A549 (cell line): ENCODE results near the gene HIVEP3. TPM values are rescaled to one million over a fixed set of nuclear protein-coding genes. Genes with fewer than 3 reads are reported as not detected.

Experiments used
- ATAC-seq, 2 experiments: fragments of 200-7000 bp in 1 of 2; fragments of >200 bp in 1 of 2; cut with Nextera tagmentation in 1 of 2; cut with Tn5 transposase in 1 of 2; 3 replicates each; pipeline versions ENCODE4 v1.8.0 to v1.9.1; 2018 to 2020; ENCODE audit warnings: mild to moderate bottlenecking in 1 of 2, moderate library complexity in 1 of 2
- CTCF ChIA-PET: fragments of 300-600 bp; sonication (Branson Sonifier 250); formaldehyde crosslinking; extraction: SDS; loops from one replicate; lab custom pipeline; 2021; ENCODE audit warnings: antibody characterized with exemption, inconsistent platforms; lab: Yijun Ruan, JAX
- POLR2A ChIA-PET: fragments of 350-600 bp; formaldehyde crosslinking; extraction: SDS; loops from one replicate; lab custom pipeline; 2021; ENCODE audit warnings: antibody characterized with exemption, inconsistent platforms; lab: Yijun Ruan, JAX
- DNase-seq, 2 experiments: peaks; one replicate each; pipeline versions ENCODE4 v3.0.0 to v3.0.0-alpha.2; 2011 to 2016; ENCODE audit warnings: low read depth in 1 of 2, low spot score in 1 of 2
- FAIRE-seq: peaks from 2 replicates; lab custom pipeline; 2011; peaks lifted over from hg19 to GRCh38; lab: Jason Lieb, UNC
- H3K27ac ChIP-seq, 2 experiments: fragments of >200 bp; sonication (Bioruptor Twin); formaldehyde crosslinking; 3 replicates each; pipeline ENCODE4 v1.5.1; 2016 to 2017
- H3K4me1 ChIP-seq: fragments of >200 bp; sonication (Bioruptor Twin); formaldehyde crosslinking; 3 replicates; pipeline ENCODE4 v1.6.1; 2016
- H3K4me2 ChIP-seq: fragments of >200 bp; sonication (Bioruptor Twin); formaldehyde crosslinking; 3 replicates; pipeline ENCODE4 v1.6.1; 2016
- H3K4me3 ChIP-seq: fragments of >200 bp; sonication (Bioruptor Twin); formaldehyde crosslinking; 3 replicates; pipeline ENCODE4 v1.5.1; 2016
- H3K9me3 ChIP-seq: fragments of >200 bp; sonication (Bioruptor Twin); formaldehyde crosslinking; 3 replicates; pipeline ENCODE4 v1.6.1; 2016
- CBX2 ChIP-seq: fragments of 200-600 bp; sonication (generic); IDR thresholded peaks from 2 replicates; pipeline ENCODE4 v1.6.1; 2016; ENCODE audit warnings: low read depth, mild to moderate bottlenecking, borderline replicate concordance
- CEBPB ChIP-seq, 2 experiments: fragments of >200 bp in 1 of 2; sonication (Bioruptor Twin) in 1 of 2; formaldehyde crosslinking in 1 of 2; IDR thresholded peaks; 2 replicates each; pipeline ENCODE4 v1.6.1; 2012 to 2016
- EHF ChIP-seq: fragments of 250-450 bp; sonication (Bioruptor Pico); IDR thresholded peaks from 2 replicates; pipeline ENCODE4 v1.5.0; 2020; ENCODE audit warnings: mild to moderate bottlenecking
- EHMT2 ChIP-seq: fragments of 200-600 bp; sonication (generic); IDR thresholded peaks from 2 replicates; pipeline ENCODE4 v1.6.1; 2016; ENCODE audit warnings: antibody characterized with exemption, low read depth, mild to moderate bottlenecking, moderate library complexity
- EP300 ChIP-seq, 2 experiments: fragments of >200 bp; sonication (Bioruptor Twin); formaldehyde crosslinking; IDR thresholded peaks; 2 replicates in 1 of 2; 3 replicates in 1 of 2; pipeline ENCODE4 v1.6.1; 2016 to 2017
- HOXB5 ChIP-seq: fragments of 250-450 bp; sonication (Bioruptor Pico); IDR thresholded peaks from 2 replicates; pipeline ENCODE4 v1.5.0; 2020; ENCODE audit warnings: mild to moderate bottlenecking, moderate library complexity
- MYC ChIP-seq: IDR thresholded peaks from 2 replicates; pipeline ENCODE4 v1.6.1; 2012; ENCODE audit warnings: mild to moderate bottlenecking, inconsistent platforms, low read length, improper control_type of control experiment, borderline replicate concordance
- NPAS2 ChIP-seq: fragments of 250-450 bp; sonication (Bioruptor Pico); IDR thresholded peaks from 2 replicates; pipeline ENCODE4 v1.8.0; 2022; ENCODE audit warnings: mild to moderate bottlenecking, moderate library complexity, borderline replicate concordance
- NR3C1 ChIP-seq: fragments of >200 bp; sonication (Bioruptor Twin); formaldehyde crosslinking; IDR thresholded peaks from 3 replicates; pipeline ENCODE4 v1.6.1; 2017
- PHF8 ChIP-seq: fragments of 200-600 bp; sonication (generic); IDR thresholded peaks from 2 replicates; pipeline ENCODE4 v1.6.1; 2016; ENCODE audit warnings: low read depth, mild to moderate bottlenecking, antibody characterized with exemption, moderate library complexity, borderline replicate concordance
- POLR2A ChIP-seq: IDR thresholded peaks from 2 replicates; pipeline ENCODE4 v1.6.1; 2012; ENCODE audit warnings: mild to moderate bottlenecking, low read length
- POLR2AphosphoS2 ChIP-seq: conservative IDR thresholded peaks from 2 replicates; pipeline ENCODE4 v1.6.1; 2012; ENCODE audit warnings: low read length, improper control_type of control experiment, inconsistent platforms
- RARB ChIP-seq: fragments of 250-450 bp; sonication (Bioruptor Pico); IDR thresholded peaks from 2 replicates; pipeline ENCODE4 v1.8.0; 2021; ENCODE audit warnings: mild to moderate bottlenecking, moderate library complexity
- RCOR1 ChIP-seq: fragments of 150-350 bp; IDR thresholded peaks from 2 replicates; pipeline ENCODE4 v1.6.1; 2014; ENCODE audit warnings: antibody characterized with exemption, low read length, low read depth
- SMC3 ChIP-seq: fragments of >200 bp; sonication (Bioruptor Twin); formaldehyde crosslinking; IDR thresholded peaks from 3 replicates; pipeline ENCODE4 v1.6.1; 2018; ENCODE audit warnings: inconsistent platforms
- ZFP36 ChIP-seq: fragments of 450-650 bp; IDR thresholded peaks from 2 replicates; pipeline ENCODE4 v1.6.1; 2014; ENCODE audit warnings: borderline replicate concordance; ENCODE audit not compliant: partially characterized antibody
- ZNF302 ChIP-seq: fragments of 250-450 bp; sonication (Bioruptor Pico); IDR thresholded peaks from 2 replicates; pipeline ENCODE4 v1.9.0; 2021; ENCODE audit warnings: inconsistent platforms, mild to moderate bottlenecking, moderate library complexity
- WGBS: methylation state at CpG from one replicate; pipeline ENCODE4 v1.1.6; 2017; ENCODE audit errors: missing lambda C conversion rate; 5-methylcytosine and 5-hydroxymethylcytosine counted together
- polyA plus RNA-seq, 4 experiments: library from polyadenylated mRNA; depleted of rRNA in 3 of 4; stranded (reverse); fragments of >200 nt; fragmentation: RNase III in 1 of 4; extraction: RNeasy Plus Mini Kit Qiagen cat#74134 plus additional on column Dnase treatment in 1 of 4; gene quantifications; 2 replicates in 3 of 4; 3 replicates in 1 of 4; pipeline ENCODE4 v1.2.3, GENCODE V29; 2011 to 2017
- TF ChIP-seq, protein P1 (sequence below): IDR thresholded peaks from 2 replicates; pipeline ENCODE4 v1.6.1; 2012
- TF ChIP-seq, protein P2 (sequence below): fragments of >200 bp; sonication (Bioruptor Twin); formaldehyde crosslinking; IDR thresholded peaks from 2 replicates; pipeline ENCODE4 v1.6.1; 2016
- TF ChIP-seq, protein P3 (sequence below): fragments of >200 bp; sonication (Bioruptor Twin); formaldehyde crosslinking; IDR thresholded peaks from 3 replicates; pipeline ENCODE4 v1.6.1; 2016

HIVEP3 gene
- polyA plus RNA-seq, 2 of the 4 experiments (the other 2 are of a cell fraction) = 1.5 to 2.0 TPM

DNA sequence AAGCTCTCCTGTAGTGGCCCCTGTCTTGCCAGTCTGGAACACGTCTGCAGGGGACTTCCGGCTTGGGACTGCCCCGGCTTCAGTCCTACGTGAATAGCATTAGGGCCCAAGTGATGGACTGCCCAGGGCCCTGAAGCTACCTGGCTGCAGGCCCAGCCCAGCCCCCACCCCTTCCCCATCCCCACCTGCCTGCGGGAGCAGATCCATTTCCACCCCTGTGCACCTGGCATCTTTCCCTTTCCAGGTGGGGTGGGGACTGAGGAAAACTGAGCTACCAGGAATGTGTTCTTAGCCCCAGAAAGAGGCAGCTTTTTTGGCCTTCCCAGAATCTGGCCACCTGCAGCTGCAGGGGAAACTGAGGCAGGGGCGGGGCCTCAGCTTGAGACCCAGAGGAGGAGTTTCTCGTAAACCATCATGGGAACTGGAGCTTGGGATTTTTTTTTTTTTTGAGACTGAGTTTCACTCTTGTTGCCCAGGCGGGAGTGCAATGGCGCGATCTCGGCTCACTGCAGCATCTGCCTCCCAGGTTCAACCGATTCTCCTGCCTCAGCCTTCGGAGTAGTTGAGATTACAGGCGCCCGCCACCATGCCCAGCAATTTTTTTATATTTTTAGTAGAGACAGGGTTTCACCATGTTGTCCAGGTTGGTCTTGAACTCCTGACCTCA, 437.5 kb downstream of the HIVEP3 start (continued):
- TF ChIP-seq NR3C1 (no peak), ZNF302 (CRISPR knock-in tag) (no peak)

DNA sequence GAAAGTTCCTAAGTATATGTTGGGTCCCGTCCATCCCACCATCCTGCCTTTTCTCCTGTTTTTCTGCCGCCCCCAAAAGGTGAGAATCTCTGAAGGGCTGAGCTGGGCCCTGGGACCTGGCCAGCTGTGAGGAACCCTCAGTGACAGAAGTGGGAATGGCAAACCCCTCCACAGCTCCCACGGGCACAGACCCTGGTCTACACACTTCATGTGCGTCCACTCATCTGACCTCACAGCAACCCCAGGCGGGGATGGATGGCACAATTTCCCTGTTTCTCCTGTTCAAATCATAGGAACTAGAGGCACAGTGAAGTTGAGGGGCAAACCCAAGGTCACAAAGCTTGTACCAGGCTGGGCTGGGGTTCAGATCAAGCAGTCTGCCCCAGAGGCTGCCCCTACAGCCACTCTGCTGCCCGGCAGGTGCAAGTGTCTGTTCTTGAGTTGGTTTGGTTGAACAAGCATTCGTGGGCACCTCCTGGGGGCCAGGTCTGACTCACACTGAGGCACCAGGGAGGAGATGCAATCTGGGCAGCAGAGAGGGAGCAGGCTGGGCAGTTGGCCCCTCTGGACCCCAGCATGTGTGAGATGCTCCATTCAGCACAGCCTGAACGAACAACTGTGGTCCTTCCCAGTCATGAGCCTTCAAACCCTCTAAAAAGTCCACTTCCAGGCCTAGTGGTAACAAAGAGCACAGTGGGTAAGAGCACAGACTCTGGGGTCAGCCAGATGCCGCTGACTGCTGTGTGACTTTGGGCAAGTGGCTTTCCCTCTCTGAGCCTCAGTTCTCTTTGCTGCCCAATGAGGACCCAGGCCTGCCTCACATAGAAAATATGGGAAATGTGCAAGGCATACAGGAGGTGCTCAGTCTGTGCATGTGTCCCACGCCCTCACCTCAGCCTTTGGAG, 438.3 kb downstream of the HIVEP3 start:
- POLR2A ChIA-PET = interaction anchor here (1.1 kb wide), 1 partner anchor 9 kb away, joined by 3 read pairs; no protein-coding TSS in a partner anchor
- no peak overlapping the region for H3K4me2 ChIP-seq
- CTCF ChIA-PET = interaction anchor here (0.7 to 5.2 kb wide), 5 partner anchors 12 to 47 kb away, joined by 3 to 45 read pairs (median 7); no protein-coding TSS in a partner anchor
- peak overlapping the region in 1 of 2 experiments; percentile 8; a peak in 1 of 6 replicates for H3K27ac ChIP-seq
- FAIRE-seq (no peak), ATAC-seq (no peak), DNase-seq (no peak)
- H3K4me3 ChIP-seq = no peak overlapping the region
- H3K4me1 ChIP-seq = peaks cover 42% of the 10 kb centered on the region
- H3K9me3 ChIP-seq = no peaks in the 10 kb centered on the region
- 79% methylated on average over 5 of the region's 10 CpGs for WGBS
- TF ChIP-seq ZFP36 = peak; percentile 61
- no peak for TF ChIP-seq NPAS2 (CRISPR knock-in tag)
- TF ChIP-seq, protein P1, sequence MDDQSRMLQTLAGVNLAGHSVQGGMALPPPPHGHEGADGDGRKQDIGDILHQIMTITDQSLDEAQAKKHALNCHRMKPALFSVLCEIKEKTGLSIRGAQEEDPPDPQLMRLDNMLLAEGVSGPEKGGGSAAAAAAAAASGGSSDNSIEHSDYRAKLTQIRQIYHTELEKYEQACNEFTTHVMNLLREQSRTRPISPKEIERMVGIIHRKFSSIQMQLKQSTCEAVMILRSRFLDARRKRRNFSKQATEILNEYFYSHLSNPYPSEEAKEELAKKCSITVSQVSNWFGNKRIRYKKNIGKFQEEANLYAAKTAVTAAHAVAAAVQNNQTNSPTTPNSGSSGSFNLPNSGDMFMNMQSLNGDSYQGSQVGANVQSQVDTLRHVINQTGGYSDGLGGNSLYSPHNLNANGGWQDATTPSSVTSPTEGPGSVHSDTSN = no peak

DNA sequence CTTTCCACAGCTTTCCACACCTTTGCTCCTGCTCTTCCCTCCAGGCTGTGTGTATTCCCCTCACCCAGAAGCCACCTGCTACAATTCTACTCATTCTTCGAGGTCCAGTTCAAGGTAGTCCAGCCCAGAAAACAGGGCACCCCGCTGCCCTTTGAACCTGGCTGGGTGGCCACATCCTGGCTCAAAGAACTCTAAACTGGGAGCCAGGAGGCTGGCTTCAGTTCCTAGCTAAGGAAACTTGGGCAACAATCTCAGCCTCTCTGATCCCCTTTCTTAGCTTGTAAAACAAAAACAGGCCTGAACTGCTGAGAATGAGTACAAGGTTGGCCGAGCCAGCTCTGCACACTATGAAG, 438.9 kb downstream of the HIVEP3 start:
- 76% methylated on average over 3 of the region's 3 CpGs for WGBS
- H3K9me3 ChIP-seq = no peaks in the 10 kb centered on the region
- peaks cover 35% of the 10 kb centered on the region for H3K4me1 ChIP-seq
- H3K4me2 ChIP-seq = no peak overlapping the region
- no peak overlapping the region for H3K27ac ChIP-seq
- DNase-seq = no peak
- TF ChIP-seq SMC3 = no peak
- TF ChIP-seq, protein P2, sequence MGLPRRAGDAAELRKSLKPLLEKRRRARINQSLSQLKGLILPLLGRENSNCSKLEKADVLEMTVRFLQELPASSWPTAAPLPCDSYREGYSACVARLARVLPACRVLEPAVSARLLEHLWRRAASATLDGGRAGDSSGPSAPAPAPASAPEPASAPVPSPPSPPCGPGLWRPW = no peak
- TF ChIP-seq, protein P3, sequence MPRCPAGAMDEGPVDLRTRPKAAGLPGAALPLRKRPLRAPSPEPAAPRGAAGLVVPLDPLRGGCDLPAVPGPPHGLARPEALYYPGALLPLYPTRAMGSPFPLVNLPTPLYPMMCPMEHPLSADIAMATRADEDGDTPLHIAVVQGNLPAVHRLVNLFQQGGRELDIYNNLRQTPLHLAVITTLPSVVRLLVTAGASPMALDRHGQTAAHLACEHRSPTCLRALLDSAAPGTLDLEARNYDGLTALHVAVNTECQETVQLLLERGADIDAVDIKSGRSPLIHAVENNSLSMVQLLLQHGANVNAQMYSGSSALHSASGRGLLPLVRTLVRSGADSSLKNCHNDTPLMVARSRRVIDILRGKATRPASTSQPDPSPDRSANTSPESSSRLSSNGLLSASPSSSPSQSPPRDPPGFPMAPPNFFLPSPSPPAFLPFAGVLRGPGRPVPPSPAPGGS = no peak
- TF ChIP-seq CEBPB (IDR thresholded peaks at IDR 0.05) = no peak
- no peak for TF ChIP-seq HOXB5 (CRISPR knock-in tag)
- TF ChIP-seq ZFP36 = no peak
- no peak for TF ChIP-seq RCOR1
- no peak for TF ChIP-seq EHF
- no peak for TF ChIP-seq PHF8
- TF ChIP-seq POLR2AphosphoS2 = no peak
- CTCF ChIA-PET = interaction anchor here (0.7 to 2.5 kb wide), 5 partner anchors 13 to 46 kb away, joined by 3 to 10 read pairs (median 5); no protein-coding TSS in a partner anchor
- ATAC-seq = no peak
- POLR2A ChIA-PET = no interaction called here
- no peak for FAIRE-seq
- no peak overlapping the region for H3K4me3 ChIP-seq

DNA sequence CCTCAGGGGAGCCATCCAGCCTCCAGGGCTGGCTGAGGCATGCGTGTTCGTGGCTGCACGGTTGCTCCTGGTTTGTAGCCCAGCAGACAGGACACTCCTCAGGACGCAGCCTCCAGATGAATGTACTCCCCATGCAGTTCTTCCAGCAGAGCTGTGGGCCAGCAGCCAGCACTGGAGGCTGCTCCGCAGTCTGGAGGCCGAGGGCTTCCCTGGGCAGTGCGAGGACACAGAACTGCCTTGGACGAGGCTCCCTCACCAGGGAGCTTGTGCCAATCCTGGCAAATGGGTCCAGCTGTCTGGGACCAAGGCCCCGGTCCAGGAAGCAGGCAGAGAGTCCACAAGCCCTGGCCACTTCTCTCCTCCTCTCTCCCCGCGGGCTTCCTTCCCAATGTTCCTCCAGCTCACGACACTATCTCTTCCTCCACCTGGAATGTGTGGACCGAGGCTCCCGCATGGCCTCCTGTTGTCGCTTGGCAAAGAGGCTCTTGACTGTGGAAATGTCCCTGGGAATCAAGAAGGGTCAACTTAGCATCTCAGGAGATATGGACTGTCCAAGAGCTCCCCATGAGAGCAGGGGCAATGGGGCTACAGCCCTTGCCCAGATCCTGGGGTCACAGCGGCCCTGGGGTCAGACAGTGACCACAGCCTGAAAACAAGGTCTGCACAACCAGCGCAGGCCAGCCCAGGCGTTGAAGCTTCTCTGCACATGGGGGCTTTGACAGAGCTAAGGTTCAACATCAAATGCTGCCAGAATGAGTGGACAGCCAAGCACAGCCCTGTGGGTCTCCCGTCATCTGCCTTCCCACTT, 439.5 kb downstream of the HIVEP3 start:
- Histone ChIP-seq H3K4me3 (no peak overlapping the region), H3K4me1 (peaks cover 29% of the 10 kb centered on the region), H3K4me2 (no peak overlapping the region), H3K9me3 (no peaks in the 10 kb centered on the region), H3K27ac (no peak overlapping the region)
- WGBS = 94% methylated on average over 15 of the region's 19 CpGs
- TF ChIP-seq MYC (no peak), EP300 (IDR thresholded peaks at IDR 0.05) (no peak), PHF8 (no peak), CBX2 (no peak), EHMT2 (no peak), POLR2A (no peak), RARB (no peak)
- TF ChIP-seq, protein P1 = no peak
- FAIRE-seq (no peak), DNase-seq (no peak), ATAC-seq (no peak)
- ChIA-PET CTCF (interaction anchor here (0.7 to 2.5 kb wide), 6 partner anchors 13 to 46 kb away, joined by 3 to 10 read pairs (median 4); no protein-coding TSS in a partner anchor), POLR2A (no interaction called here)
